ENCODE data around the gene BCL11B.
"Not testable (repeated sequence)": the region's sequence is repeated elsewhere in the genome, so short reads cannot be mapped to it uniquely, and the experiment has no call there.

- TF ChIP-seq ZFP3 (CRISPR knock-in tag; IDR thresholded peaks at IDR 0.05) = not testable (repeated sequence)
- TF ChIP-seq, protein P1, sequence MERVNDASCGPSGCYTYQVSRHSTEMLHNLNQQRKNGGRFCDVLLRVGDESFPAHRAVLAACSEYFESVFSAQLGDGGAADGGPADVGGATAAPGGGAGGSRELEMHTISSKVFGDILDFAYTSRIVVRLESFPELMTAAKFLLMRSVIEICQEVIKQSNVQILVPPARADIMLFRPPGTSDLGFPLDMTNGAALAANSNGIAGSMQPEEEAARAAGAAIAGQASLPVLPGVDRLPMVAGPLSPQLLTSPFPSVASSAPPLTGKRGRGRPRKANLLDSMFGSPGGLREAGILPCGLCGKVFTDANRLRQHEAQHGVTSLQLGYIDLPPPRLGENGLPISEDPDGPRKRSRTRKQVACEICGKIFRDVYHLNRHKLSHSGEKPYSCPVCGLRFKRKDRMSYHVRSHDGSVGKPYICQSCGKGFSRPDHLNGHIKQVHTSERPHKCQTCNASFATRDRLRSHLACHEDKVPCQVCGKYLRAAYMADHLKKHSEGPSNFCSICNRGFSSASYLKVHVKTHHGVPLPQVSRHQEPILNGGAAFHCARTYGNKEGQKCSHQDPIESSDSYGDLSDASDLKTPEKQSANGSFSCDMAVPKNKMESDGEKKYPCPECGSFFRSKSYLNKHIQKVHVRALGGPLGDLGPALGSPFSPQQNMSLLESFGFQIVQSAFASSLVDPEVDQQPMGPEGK (CRISPR knock-in tag; IDR thresholded peaks at IDR 0.05; ENCODE audit: borderline replicate concordance) = not testable (repeated sequence)
Measured at GRCh38 chr14:99228760-99229159, 43.2 kb downstream of the BCL11B start.
